Effector CD4-positive, alpha-beta T cell (primary cell): Measurements from ENCODE around the gene NIPBL.
"Not testable (repeated sequence)": the region's sequence is repeated elsewhere in the genome, so short reads cannot be mapped to it uniquely, and the experiment has no call there.

Source experiments
- DNase-seq: peaks from one replicate; pipeline ENCODE4 v3.0.0-alpha.2; 2020

Gene NIPBL

GRCh38 chr5:37043693-37044092 is 167.1 kb downstream of the NIPBL start:
- no peak for DNase-seq

- no peak for DNase-seq
These were observed 167.6 kb downstream of the NIPBL start for GRCh38 chr5:37044120-37044519.

- no peak for DNase-seq
These were observed 169.1 kb downstream of the NIPBL start for GRCh38 chr5:37045703-37046102.

- no peak for DNase-seq
These were observed 171.4 kb downstream of the NIPBL start for GRCh38 chr5:37047947-37048346.

GRCh38 chr5:37054391-37054790 is 177.8 kb downstream of the NIPBL start:
- no peak for DNase-seq

GRCh38 chr5:37055383-37055990 is 178.9 kb downstream of the NIPBL start:
- DNase-seq, result no peak

GRCh38 chr5:37056762-37057161 is 180.2 kb downstream of the NIPBL start:
- no peak for DNase-seq

- DNase-seq, result no peak
These were observed 183.5 kb downstream of the NIPBL start for GRCh38 chr5:37060030-37060429.

GRCh38 chr5:37063739-37064138 is 187.2 kb downstream of the NIPBL start:
- no peak for DNase-seq

- no peak for DNase-seq
These were observed 187.9 kb downstream of the NIPBL start for GRCh38 chr5:37064442-37064841.

GRCh38 chr5:37071487-37071886 is 194.9 kb downstream of the NIPBL start:
- no peak for DNase-seq

- no peak for DNase-seq
These were observed 195.5 kb downstream of the NIPBL start for GRCh38 chr5:37071901-37072581.

- DNase-seq, result no peak
These were observed 198.9 kb downstream of the NIPBL start for GRCh38 chr5:37075399-37075950.

GRCh38 chr5:37077146-37077545 is 200.6 kb downstream of the NIPBL start:
- DNase-seq, result no peak

- no peak for DNase-seq
These were observed 204.1 kb downstream of the NIPBL start for GRCh38 chr5:37080697-37081096.

- not testable (repeated sequence) for DNase-seq
These were observed 206.4 kb downstream of the NIPBL start for GRCh38 chr5:37082977-37083376.

GRCh38 chr5:37086026-37086425 is 209.5 kb downstream of the NIPBL start:
- not testable (repeated sequence) for DNase-seq

- no peak for DNase-seq
These were observed 210.1 kb downstream of the NIPBL start for GRCh38 chr5:37086466-37087173.

- no peak for DNase-seq
These were observed 211.4 kb downstream of the NIPBL start for GRCh38 chr5:37088009-37088408.

- DNase-seq, result no peak
These were observed 213.7 kb downstream of the NIPBL start for GRCh38 chr5:37090123-37090726.

GRCh38 chr5:37090781-37091180 is 214.2 kb downstream of the NIPBL start:
- DNase-seq, result no peak

- DNase-seq, result not testable (repeated sequence)
These were observed 217.2 kb downstream of the NIPBL start for GRCh38 chr5:37093795-37094194.

- not testable (repeated sequence) for DNase-seq
These were observed 222.7 kb downstream of the NIPBL start for GRCh38 chr5:37099267-37099666.
